DMS 273 treated with DMSO at 0.1 percent for 48 hours (cell line): ENCODE measurements around the gene PLXNB2.
"Not testable (repeated sequence)": the region's sequence is repeated elsewhere in the genome, so short reads cannot be mapped to it uniquely, and the experiment has no call there.

Experiments
- DNase-seq: peaks from one replicate; lab custom pipeline; 2025; lab: John Stamatoyannopoulos, UW

PLXNB2 gene

DNA sequence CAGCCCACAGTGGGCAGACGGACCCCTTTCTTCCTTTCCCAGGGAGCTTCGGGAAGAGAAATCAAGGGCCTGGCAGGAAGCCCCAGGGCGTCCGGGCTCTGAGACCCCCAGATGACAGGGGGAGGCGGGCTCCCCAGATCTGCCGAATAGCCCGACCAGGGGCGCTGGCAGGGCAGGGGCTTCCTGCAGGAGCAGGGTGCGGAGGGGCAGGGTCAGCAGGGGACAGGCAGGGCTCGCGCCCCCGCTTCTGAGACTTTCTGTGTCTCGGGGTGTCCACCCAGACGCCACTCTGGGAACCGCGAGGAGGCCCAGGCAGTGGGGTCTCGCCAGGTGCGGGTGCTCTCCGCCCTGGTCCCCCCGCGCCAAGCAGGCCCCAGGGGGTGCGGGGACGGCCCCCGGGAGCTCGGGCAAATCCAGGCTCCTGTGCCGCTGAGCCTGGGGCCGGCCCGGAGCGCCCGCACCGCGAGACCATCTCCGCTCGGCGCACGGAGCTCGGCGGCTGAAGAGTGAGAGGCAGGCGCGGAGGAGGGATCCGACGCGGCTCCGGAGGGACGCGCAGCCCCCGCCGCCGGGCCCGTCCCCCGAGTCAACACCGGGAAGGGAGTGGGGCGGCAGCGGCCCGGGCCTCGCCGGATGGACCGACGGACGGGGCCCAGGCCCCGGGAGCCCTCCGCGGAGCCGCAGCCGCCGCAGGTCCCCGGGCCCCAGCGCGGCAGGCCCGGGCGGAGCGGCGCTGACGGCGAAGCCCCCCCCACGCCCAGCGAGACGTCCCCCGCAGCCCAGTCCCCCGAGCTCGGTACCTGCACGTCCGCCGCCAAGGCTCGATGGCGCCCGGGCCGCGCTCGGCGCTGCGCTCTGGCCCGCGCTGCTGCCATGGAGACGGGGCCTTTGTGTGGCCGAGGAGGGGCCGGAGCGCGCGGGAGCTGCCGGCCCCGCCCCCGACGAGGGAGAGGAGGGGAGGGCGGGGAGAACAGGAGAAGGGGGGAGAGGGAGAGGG, at the start of gene PLXNB2:
PLXNB2 (minus strand) TSS at position 894 of the 997 bp plus-strand sequence. CDS start 17,062 bp downstream, outside the sequence.
- no peak for DNase-seq

GRCh38 chr22:50357222-50357621, 49.8 kb upstream of the PLXNB2 start:
- DNase-seq, result no peak

- DNase-seq, result no peak
These were observed 48.7 kb upstream of the PLXNB2 start for GRCh38 chr22:50356186-50356585.

GRCh38 chr22:50348058-50348457, 40.6 kb upstream of the PLXNB2 start:
- no peak for DNase-seq

- DNase-seq, result no peak
These were observed 39.7 kb upstream of the PLXNB2 start for GRCh38 chr22:50347157-50347556.

DNA sequence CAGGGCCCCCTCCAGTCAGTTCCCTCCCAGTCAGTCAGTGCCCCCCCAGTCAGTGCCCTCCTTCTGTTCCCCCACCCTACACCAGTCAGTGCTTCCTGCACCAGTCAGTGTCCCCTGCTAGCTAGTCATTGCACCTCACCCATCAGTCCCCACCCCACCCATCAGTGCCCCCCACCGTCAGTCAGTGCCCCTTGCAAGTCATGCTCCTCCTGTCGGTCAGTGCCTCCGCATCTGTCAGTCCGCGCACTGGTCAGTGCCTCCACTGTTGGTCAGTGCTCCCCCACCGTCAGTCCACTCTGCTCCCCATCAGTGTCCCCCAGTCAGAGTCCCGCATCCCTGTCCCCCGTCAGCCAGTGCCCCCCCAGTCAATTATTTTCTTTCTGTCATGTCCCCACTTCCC, 39.0 kb upstream of the PLXNB2 start:
- no peak for DNase-seq

- DNase-seq, result no peak
These were observed 36.1 kb upstream of the PLXNB2 start for GRCh38 chr22:50343541-50343935.

DNA sequence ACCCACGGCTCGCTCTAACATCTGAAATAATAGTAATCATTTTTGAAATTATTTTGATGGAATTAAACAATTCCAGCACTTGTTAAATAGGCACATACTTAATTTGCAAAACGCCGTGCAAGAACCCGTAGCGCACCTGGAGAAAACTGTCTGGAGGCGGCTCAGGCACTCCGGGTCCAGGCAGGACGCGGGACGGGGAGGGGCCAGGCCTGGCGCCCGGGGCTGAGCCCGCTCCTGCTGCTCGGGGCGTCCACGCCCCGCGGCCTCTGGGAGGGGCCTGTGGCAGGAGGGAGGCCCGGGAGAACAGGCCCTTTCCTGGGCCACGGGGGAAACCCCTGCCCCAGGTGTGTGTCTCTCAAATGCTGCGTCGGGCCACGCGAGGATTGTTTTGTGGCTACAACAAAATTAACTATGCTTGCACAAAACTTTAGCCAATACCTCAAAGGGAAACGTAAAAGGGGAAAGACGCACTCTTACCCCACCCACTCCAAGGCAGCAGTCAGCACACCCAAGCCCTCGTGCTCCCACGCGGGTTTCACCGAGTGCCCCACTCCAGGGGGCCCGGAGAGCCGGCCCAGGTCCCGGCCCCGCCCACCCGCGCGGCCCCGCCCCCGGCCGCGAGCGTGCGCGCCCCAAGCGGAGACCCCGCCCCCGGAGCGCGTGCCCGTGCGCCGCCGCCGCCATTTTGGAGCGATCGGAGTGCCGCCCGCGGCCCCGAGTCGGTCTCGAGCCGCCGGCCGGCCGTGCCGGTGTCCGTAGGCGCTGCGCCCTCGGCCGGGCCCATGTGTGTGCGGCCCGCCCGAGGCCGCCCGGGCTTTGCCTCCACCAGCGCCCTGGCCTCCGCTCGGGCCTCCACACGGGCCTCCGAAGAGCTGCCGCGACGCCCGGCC, 35.5 kb upstream of the PLXNB2 start, which contains the start of gene PPP6R2:
PPP6R2 (plus strand) TSS at position 677 of the 890 bp plus-strand sequence. CDS start 50,582 bp downstream, outside the sequence.
- DNase-seq, result no peak

DNA sequence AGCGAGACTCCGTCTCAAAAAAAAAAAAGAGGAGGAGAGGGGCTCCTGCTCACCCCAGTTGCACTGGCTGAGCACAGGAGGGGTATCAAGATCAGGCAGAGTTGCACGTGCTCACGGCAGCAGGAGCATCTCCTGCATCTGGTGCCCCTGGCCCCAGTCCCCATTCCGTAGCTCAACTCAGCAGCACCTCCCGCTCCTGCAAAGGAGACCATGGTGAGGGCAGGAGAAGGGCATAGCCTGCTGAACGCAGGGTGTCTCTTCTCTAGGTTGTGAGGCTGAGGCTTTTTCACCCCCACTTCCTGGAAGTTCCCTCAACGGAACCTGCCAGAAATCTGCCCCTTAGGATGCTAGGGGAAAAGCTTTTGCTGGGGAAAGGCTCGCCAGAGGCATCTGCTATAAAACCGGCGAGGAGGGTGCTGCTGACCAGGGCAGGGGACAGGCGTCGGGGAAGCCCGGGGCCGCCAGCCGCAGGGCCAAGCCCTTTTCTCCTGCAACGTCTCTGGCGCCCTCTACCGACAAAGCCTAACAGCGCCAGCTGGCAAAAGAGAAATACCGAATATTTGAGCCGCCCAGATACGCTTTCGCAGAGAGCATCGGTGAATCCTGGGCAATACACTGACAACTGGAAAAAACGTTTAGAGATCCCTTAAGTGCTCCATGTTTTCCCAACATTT, 34.7 kb upstream of the PLXNB2 start:
- peak; percentile 26 for DNase-seq

GRCh38 chr22:50339945-50340879, 32.8 kb upstream of the PLXNB2 start:
- no peak for DNase-seq

- no peak for DNase-seq
These were observed 31.5 kb upstream of the PLXNB2 start for GRCh38 chr22:50338860-50339462.

- no peak for DNase-seq
These were observed 30.7 kb upstream of the PLXNB2 start for GRCh38 chr22:50338042-50338573.

DNA sequence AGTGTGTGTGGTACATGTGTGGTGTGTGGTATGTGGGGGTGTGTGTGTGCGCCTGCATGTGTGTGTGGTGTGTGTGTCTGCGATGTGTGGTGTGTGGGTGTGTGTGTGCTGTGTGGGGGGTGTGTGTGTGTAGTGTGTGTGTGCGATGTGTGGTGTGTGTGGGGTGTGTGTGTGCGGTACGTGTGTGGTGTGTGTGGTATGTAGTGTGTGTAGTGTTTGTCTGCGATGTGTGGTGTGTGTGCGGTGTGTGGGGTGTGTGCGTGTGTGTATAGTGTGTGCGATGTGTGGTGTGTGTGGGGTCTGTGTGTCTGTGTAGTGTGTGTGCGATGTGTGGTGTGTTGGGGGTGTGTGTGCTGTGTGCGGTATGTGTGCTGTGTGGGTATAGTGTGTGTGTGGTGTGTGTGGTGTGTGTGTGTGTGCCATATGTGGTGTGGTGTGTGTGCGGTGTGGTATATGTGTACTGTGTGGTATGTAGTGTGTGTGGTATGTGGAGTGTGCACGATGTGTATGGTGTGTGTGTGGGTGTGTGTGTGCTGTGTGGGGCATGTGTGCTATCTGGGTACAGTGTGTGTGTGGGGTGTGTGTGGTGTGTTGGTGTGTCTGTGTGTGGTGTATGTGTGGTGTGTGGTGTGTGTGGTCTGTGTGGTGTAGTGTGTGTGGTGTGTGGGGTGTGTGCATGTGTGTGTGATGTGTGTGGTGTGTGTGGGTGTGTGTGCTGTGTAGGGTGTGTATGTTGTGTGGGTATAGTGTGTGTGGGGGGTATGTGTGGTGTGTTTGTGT, 30.0 kb upstream of the PLXNB2 start:
- no peak for DNase-seq

DNA sequence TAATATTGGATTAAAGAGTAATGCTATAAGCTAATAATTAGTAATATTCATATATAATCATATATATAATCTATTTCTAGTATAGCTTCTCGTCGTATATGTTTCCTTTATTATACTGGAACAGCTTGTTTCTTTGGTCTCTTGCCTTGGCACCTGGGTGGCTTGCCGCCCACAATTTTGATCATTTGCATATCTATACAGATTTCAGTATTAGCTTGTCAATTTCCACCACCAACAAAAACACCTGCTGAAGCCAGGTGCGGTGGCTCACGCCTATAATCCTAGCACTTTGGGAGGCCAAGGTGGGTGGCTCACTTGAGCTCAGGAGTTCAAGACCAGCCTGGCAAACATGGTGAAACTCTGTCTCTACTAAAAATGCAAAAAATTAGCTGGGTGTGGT, 27.0 kb upstream of the PLXNB2 start:
- not testable (repeated sequence) for DNase-seq

- DNase-seq, result no peak
These were observed 21.8 kb upstream of the PLXNB2 start for GRCh38 chr22:50329236-50329635.

- DNase-seq, result no peak
These were observed 20.2 kb upstream of the PLXNB2 start for GRCh38 chr22:50327711-50328019.

- DNase-seq, result no peak
These were observed 19.7 kb upstream of the PLXNB2 start, which contains the start of gene DENND6B for GRCh38 chr22:50326956-50327710. TSS of gene DENND6B (minus strand) at chr22:50327012. CDS start at chr22:50326988, 24 bp downstream.

DNA sequence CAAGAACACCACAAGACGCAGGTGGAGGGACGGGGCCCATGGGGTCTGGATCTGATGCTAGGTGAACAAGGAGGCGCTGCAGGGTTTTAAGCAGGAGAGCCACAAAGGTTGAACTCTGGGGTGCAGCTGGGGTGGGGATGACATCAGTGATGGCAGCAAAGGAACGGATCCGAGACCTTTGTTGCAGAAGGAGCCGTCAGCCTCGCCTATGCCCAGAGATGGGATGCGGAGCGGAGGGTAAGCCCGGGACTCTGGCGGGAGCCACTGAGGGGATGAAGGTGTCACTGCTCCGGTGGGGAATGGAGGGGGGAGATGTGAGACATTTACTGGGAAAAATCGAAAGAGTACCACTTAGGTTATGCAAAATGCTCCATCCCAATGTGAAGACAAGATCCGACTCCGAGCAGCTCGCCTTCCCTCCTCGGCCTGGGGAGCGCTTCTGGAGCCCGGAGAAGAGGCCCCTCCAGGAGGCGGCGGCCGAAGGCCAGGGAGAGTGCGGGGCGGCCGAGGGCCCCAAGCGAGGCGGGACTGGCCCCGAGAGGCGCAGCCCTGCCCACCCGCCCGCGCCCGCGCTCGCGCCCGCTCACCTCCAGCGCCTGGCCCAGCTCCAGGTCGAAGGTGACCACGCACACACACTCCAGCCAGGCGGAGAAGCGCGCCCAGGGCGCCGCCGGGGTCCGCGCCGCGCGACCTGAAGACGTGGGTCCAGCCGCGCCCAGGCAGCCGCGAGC, 18.9 kb upstream of the PLXNB2 start:
- no peak for DNase-seq
